ENCODE results near the gene SCLY. TPM values are rescaled to one million over a fixed set of nuclear protein-coding genes. Genes with fewer than 3 reads are reported as not detected.

SCLY gene, protein sequence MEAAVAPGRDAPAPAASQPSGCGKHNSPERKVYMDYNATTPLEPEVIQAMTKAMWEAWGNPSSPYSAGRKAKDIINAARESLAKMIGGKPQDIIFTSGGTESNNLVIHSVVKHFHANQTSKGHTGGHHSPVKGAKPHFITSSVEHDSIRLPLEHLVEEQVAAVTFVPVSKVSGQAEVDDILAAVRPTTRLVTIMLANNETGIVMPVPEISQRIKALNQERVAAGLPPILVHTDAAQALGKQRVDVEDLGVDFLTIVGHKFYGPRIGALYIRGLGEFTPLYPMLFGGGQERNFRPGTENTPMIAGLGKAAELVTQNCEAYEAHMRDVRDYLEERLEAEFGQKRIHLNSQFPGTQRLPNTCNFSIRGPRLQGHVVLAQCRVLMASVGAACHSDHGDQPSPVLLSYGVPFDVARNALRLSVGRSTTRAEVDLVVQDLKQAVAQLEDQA
- total RNA-seq = 10 to 100 TPM; 13.9 to 16.8 TPM
- polyA plus RNA-seq (ENCODE audit: insufficient read length in 2 of 2) = 10 to 100 TPM; 21.8 to 27.0 TPM
- long read RNA-seq, donor 1, partial matches to known transcripts = 0 of 5 reads
- long read RNA-seq, donor 1, other reads (novel, unspliced or antisense) = 0 of 5 reads
- long read RNA-seq, donor 2, partial matches to known transcripts = 0 of 1 reads
- long read RNA-seq, donor 2, other reads (novel, unspliced or antisense) = 0 of 1 reads
- long read RNA-seq, donor 3, partial matches to known transcripts = 0 of 3 reads
- long read RNA-seq, donor 3, other reads (novel, unspliced or antisense) = 0 of 3 reads
- long read RNA-seq, donor 4 = 0 reads

DNA sequence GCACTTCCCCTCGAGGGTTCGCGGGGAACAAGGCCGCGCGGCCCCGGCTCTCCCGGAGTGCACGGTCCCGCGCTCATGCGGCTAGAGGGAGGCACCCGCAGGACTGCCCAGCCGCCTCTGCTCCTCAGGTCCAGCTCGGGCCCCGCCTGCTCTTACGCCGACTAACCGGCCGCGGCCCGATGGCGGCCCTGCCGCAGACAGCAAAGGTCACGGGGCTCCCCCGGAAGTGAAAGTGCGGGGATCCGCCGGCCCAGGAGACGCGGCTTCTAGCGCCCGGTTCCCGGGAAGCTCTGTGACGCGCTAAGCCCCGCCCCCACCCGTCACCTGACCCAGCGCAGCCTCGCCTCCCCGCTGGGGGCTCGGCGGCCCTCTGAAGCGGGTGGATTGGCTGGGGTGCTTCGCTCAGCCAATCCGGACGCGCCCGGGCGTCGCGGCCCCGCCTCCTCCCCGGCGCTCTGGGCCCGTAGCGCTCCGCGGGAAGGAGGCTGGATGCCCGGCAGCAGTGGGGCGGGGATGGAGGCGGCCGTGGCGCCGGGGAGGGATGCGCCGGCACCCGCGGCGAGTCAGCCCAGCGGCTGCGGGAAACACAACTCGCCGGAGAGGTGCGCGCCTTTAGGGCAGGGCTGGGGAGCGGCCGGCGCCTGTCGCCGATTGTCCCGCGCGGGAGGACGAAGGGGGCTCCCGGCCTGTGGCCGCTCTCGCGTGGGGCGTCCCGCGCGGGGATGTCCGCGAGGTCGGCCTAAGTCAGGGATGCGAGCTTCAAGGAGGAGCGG is at the start of gene SCLY:
Gene SCLY, plus strand, starts transcription at position 460 of the 773 bp plus-strand sequence. Its CDS starts 54 bp downstream, at position 514.
- Histone ChIP-seq H3K9me3 (ENCODE audit: control insufficient read depth, insufficient read depth, low read length) (no peaks in the 10 kb centered on the region), H3K36me3 (ENCODE audit: control insufficient read depth, insufficient read depth, low read length) (peaks cover 2% of the 10 kb centered on the region), H3K27ac (ENCODE audit: low read depth, low read length) (peak within 1 kb of the TSS; percentile 67), H3K4me1 (ENCODE audit: control insufficient read depth, insufficient read depth, low read length) (peaks cover 6% of the 10 kb centered on the region), H3K4me3 (ENCODE audit: low read depth, low read length) (peak within 1 kb of the TSS; percentile 83), H3K27me3 (ENCODE audit: control insufficient read depth, insufficient read depth, low read length) (no peaks in the 10 kb centered on the region)
- WGBS (ENCODE audit: insufficient coverage) = under 1% methylated on average over 98 of the region's 98 CpGs
- peak; percentile 91 to 99 (median 97) for DNase-seq (ENCODE audit: low read depth in 4 of 6, low spot score in 6 of 6)

GRCh38 chr2:238013806-238014205 is 47.0 kb upstream of the SCLY start:
- WGBS (ENCODE audit: insufficient coverage) = 96% methylated on average over 7 of the region's 7 CpGs
- H3K9me3 ChIP-seq (ENCODE audit: control insufficient read depth, insufficient read depth, low read length) = no peaks in the 10 kb centered on the region
- no peak overlapping the region for H3K4me3 ChIP-seq (ENCODE audit: low read depth, low read length)
- H3K27ac ChIP-seq (ENCODE audit: low read depth, low read length) = no peak overlapping the region
- H3K27me3 ChIP-seq (ENCODE audit: control insufficient read depth, insufficient read depth, low read length) = no peaks in the 10 kb centered on the region
- no peaks in the 10 kb centered on the region for H3K4me1 ChIP-seq (ENCODE audit: control insufficient read depth, insufficient read depth, low read length)
- peaks cover 11% of the 10 kb centered on the region for H3K36me3 ChIP-seq (ENCODE audit: control insufficient read depth, insufficient read depth, low read length)
- no peak for DNase-seq (ENCODE audit: low read depth in 4 of 6, low spot score in 6 of 6)

GRCh38 chr2:238015705-238016104 is 45.1 kb upstream of the SCLY start:
- Histone ChIP-seq H3K4me3 (ENCODE audit: low read depth, low read length) (no peak overlapping the region), H3K9me3 (ENCODE audit: control insufficient read depth, insufficient read depth, low read length) (no peaks in the 10 kb centered on the region), H3K27ac (ENCODE audit: low read depth, low read length) (no peak overlapping the region), H3K4me1 (ENCODE audit: control insufficient read depth, insufficient read depth, low read length) (no peaks in the 10 kb centered on the region), H3K36me3 (ENCODE audit: control insufficient read depth, insufficient read depth, low read length) (peaks cover 14% of the 10 kb centered on the region), H3K27me3 (ENCODE audit: control insufficient read depth, insufficient read depth, low read length) (no peaks in the 10 kb centered on the region)
- 100% methylated on average over 4 of the region's 4 CpGs for WGBS (ENCODE audit: insufficient coverage)
- no peak for DNase-seq (ENCODE audit: low read depth in 4 of 6, low spot score in 6 of 6)

GRCh38 chr2:238016526-238016925 is 44.3 kb upstream of the SCLY start:
- no peak overlapping the region for H3K4me3 ChIP-seq (ENCODE audit: low read depth, low read length)
- peaks cover 14% of the 10 kb centered on the region for H3K36me3 ChIP-seq (ENCODE audit: control insufficient read depth, insufficient read depth, low read length)
- no peak for DNase-seq (ENCODE audit: low read depth in 4 of 6, low spot score in 6 of 6)
- WGBS (ENCODE audit: insufficient coverage) = 89% methylated on average over 5 of the region's 8 CpGs
- no peaks in the 10 kb centered on the region for H3K4me1 ChIP-seq (ENCODE audit: control insufficient read depth, insufficient read depth, low read length)
- H3K27ac ChIP-seq (ENCODE audit: low read depth, low read length) = no peak overlapping the region
- no peaks in the 10 kb centered on the region for H3K9me3 ChIP-seq (ENCODE audit: control insufficient read depth, insufficient read depth, low read length)
- H3K27me3 ChIP-seq (ENCODE audit: control insufficient read depth, insufficient read depth, low read length) = no peaks in the 10 kb centered on the region

DNA sequence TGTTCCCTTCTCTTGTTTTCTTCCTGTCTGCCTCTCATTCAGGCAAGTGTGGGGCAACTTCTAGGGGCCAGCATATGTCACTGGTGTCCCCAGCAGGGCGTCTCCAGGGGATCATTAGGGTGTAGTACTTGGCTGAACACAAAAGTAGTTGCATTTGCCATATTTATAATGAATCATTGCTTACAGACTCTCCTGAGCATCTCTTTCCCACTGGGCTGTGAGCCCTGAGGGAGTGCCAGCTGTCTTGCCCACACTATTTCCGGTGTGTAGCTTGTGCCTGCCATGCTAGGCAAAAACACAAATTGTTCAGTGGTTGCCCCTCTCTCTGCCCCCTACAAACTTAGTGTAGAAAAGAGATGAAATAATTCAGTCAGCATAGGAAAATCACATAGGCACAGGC is 40.8 kb upstream of the SCLY start:
- no peak overlapping the region for H3K27ac ChIP-seq (ENCODE audit: low read depth, low read length)
- no peak for DNase-seq (ENCODE audit: low read depth in 4 of 6, low spot score in 6 of 6)
- no peaks in the 10 kb centered on the region for H3K27me3 ChIP-seq (ENCODE audit: control insufficient read depth, insufficient read depth, low read length)
- peaks cover 14% of the 10 kb centered on the region for H3K36me3 ChIP-seq (ENCODE audit: control insufficient read depth, insufficient read depth, low read length)
- no peaks in the 10 kb centered on the region for H3K9me3 ChIP-seq (ENCODE audit: control insufficient read depth, insufficient read depth, low read length)
- no peak overlapping the region for H3K4me3 ChIP-seq (ENCODE audit: low read depth, low read length)
- 83% methylated on average over 1 of the region's 2 CpGs for WGBS (ENCODE audit: insufficient coverage)
- H3K4me1 ChIP-seq (ENCODE audit: control insufficient read depth, insufficient read depth, low read length) = no peaks in the 10 kb centered on the region

DNA sequence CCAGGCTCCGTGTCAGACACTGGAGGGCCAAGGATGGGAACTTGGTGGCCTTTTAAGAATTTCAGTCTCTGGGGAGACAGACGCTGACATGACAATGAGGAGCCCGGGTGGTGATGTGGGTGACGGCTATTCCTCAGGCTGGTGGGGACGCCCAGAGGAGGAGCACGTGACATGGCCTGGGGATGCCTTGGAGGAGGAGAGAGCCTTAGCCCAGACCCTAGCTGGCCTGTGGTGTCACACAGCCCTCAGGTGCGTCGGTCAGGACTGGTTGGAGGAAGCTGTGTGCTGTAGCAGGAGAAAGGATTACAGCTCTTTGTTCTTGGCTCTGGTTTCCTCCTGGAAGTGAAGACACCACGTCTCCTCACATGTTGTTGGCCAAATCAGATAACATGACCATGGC is 40.0 kb upstream of the SCLY start:
- H3K27ac ChIP-seq (ENCODE audit: low read depth, low read length) = no peak overlapping the region
- WGBS (ENCODE audit: insufficient coverage) = 89% methylated on average over 9 of the region's 9 CpGs
- H3K9me3 ChIP-seq (ENCODE audit: control insufficient read depth, insufficient read depth, low read length) = no peaks in the 10 kb centered on the region
- no peak overlapping the region for H3K4me3 ChIP-seq (ENCODE audit: low read depth, low read length)
- H3K4me1 ChIP-seq (ENCODE audit: control insufficient read depth, insufficient read depth, low read length) = no peaks in the 10 kb centered on the region
- peaks cover 14% of the 10 kb centered on the region for H3K36me3 ChIP-seq (ENCODE audit: control insufficient read depth, insufficient read depth, low read length)
- DNase-seq (ENCODE audit: low read depth in 4 of 6, low spot score in 6 of 6) = no peak
- no peaks in the 10 kb centered on the region for H3K27me3 ChIP-seq (ENCODE audit: control insufficient read depth, insufficient read depth, low read length)

DNA sequence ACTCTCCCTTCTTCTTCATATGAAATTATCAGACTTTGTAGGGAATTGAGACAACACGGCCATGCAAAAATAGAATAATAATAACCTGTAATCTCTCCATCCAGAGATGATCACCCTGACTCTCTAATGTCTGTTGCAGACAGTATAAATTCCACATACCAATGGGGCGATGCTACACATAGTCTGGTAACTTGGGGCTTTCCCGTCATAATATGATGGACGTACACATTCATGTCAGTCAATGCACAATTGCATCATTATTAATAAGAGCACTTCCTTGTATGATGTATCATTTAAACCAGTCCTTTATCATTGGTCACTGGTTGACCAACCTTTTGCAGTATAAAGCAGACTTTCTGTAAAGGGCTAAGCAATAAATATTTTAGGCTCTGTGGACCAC is 39.5 kb upstream of the SCLY start:
- Histone ChIP-seq H3K27me3 (ENCODE audit: control insufficient read depth, insufficient read depth, low read length) (no peaks in the 10 kb centered on the region), H3K4me3 (ENCODE audit: low read depth, low read length) (no peak overlapping the region), H3K27ac (ENCODE audit: low read depth, low read length) (no peak overlapping the region), H3K36me3 (ENCODE audit: control insufficient read depth, insufficient read depth, low read length) (peaks cover 17% of the 10 kb centered on the region), H3K4me1 (ENCODE audit: control insufficient read depth, insufficient read depth, low read length) (no peaks in the 10 kb centered on the region), H3K9me3 (ENCODE audit: control insufficient read depth, insufficient read depth, low read length) (no peaks in the 10 kb centered on the region)
- no CpG with 5 or more reads among the region's 4 CpGs for WGBS (ENCODE audit: insufficient coverage)
- no peak for DNase-seq (ENCODE audit: low read depth in 4 of 6, low spot score in 6 of 6)

- H3K4me1 ChIP-seq (ENCODE audit: control insufficient read depth, insufficient read depth, low read length) = no peaks in the 10 kb centered on the region
- no peak for DNase-seq (ENCODE audit: low read depth in 4 of 6, low spot score in 6 of 6)
- H3K36me3 ChIP-seq (ENCODE audit: control insufficient read depth, insufficient read depth, low read length) = peaks cover 16% of the 10 kb centered on the region
- no peak overlapping the region for H3K4me3 ChIP-seq (ENCODE audit: low read depth, low read length)
- no peak overlapping the region for H3K27ac ChIP-seq (ENCODE audit: low read depth, low read length)
- no peaks in the 10 kb centered on the region for H3K27me3 ChIP-seq (ENCODE audit: control insufficient read depth, insufficient read depth, low read length)
- WGBS (ENCODE audit: insufficient coverage) = 88% methylated on average over 5 of the region's 5 CpGs
- H3K9me3 ChIP-seq (ENCODE audit: control insufficient read depth, insufficient read depth, low read length) = no peaks in the 10 kb centered on the region
Measured at GRCh38 chr2:238022594-238023157, 38.1 kb upstream of the SCLY start.

GRCh38 chr2:238023608-238024007 is 37.2 kb upstream of the SCLY start:
- no peak overlapping the region for H3K27ac ChIP-seq (ENCODE audit: low read depth, low read length)
- 100% methylated on average over 2 of the region's 2 CpGs for WGBS (ENCODE audit: insufficient coverage)
- no peak for DNase-seq (ENCODE audit: low read depth in 4 of 6, low spot score in 6 of 6)
- no peaks in the 10 kb centered on the region for H3K9me3 ChIP-seq (ENCODE audit: control insufficient read depth, insufficient read depth, low read length)
- no peaks in the 10 kb centered on the region for H3K27me3 ChIP-seq (ENCODE audit: control insufficient read depth, insufficient read depth, low read length)
- no peak overlapping the region for H3K4me3 ChIP-seq (ENCODE audit: low read depth, low read length)
- H3K36me3 ChIP-seq (ENCODE audit: control insufficient read depth, insufficient read depth, low read length) = peaks cover 17% of the 10 kb centered on the region
- no peaks in the 10 kb centered on the region for H3K4me1 ChIP-seq (ENCODE audit: control insufficient read depth, insufficient read depth, low read length)
